Stimulated activated CD4-positive, alpha-beta T cell treated with anti-CD3 and anti-CD28 coated beads, Interleukin-12 subunit alpha, Interleukin-12 subunit beta, amount 100 ng/mL, for 4 hours (primary cell): ENCODE results near the gene TENM3.

Experiments used
- DNase-seq: peaks from one replicate; pipeline ENCODE4 v3.0.0-alpha.2; 2020

Gene TENM3

GRCh38 chr4:182255441-182256190 is 12.4 kb downstream of the TENM3 start:
- no peak for DNase-seq

GRCh38 chr4:182257016-182257415 is 13.8 kb downstream of the TENM3 start:
- DNase-seq, result no peak

GRCh38 chr4:182257503-182257902 is 14.3 kb downstream of the TENM3 start:
- no peak for DNase-seq

GRCh38 chr4:182258441-182259000 is 15.3 kb downstream of the TENM3 start:
- DNase-seq, result no peak

- no peak for DNase-seq
Measured at GRCh38 chr4:182261651-182262223, 18.5 kb downstream of the TENM3 start.

- no peak for DNase-seq
Measured at GRCh38 chr4:182263562-182263961, 20.4 kb downstream of the TENM3 start.

- no peak for DNase-seq
Measured at GRCh38 chr4:182264139-182264752, 21.0 kb downstream of the TENM3 start.

GRCh38 chr4:182265881-182266280 is 22.7 kb downstream of the TENM3 start:
- no peak for DNase-seq

GRCh38 chr4:182267048-182267447 is 23.8 kb downstream of the TENM3 start:
- no peak for DNase-seq

GRCh38 chr4:182268966-182269365 is 25.8 kb downstream of the TENM3 start:
- no peak for DNase-seq

- no peak for DNase-seq
Measured at GRCh38 chr4:182271731-182272130, 28.5 kb downstream of the TENM3 start.

- DNase-seq, result no peak
Measured at GRCh38 chr4:182272151-182272550, 28.9 kb downstream of the TENM3 start.

GRCh38 chr4:182273191-182273935 is 30.2 kb downstream of the TENM3 start:
- DNase-seq, result no peak

GRCh38 chr4:182276210-182277109 is 33.3 kb downstream of the TENM3 start:
- no peak for DNase-seq

- DNase-seq, result no peak
Measured at GRCh38 chr4:182277377-182277776, 34.2 kb downstream of the TENM3 start.

GRCh38 chr4:182278729-182279128 is 35.5 kb downstream of the TENM3 start:
- DNase-seq, result no peak

- DNase-seq, result no peak
Measured at GRCh38 chr4:182280436-182281111, 37.4 kb downstream of the TENM3 start.

GRCh38 chr4:182286035-182286434 is 42.8 kb downstream of the TENM3 start:
- DNase-seq, result no peak

GRCh38 chr4:182286931-182287330 is 43.7 kb downstream of the TENM3 start:
- no peak for DNase-seq

GRCh38 chr4:182288534-182288933 is 45.3 kb downstream of the TENM3 start:
- DNase-seq, result no peak

- DNase-seq, result no peak
Measured at GRCh38 chr4:182289809-182290208, 46.6 kb downstream of the TENM3 start.

- no peak for DNase-seq
Measured at GRCh38 chr4:182291175-182291574, 48.0 kb downstream of the TENM3 start.
